IMR-90 (cell line): ENCODE data around the gene ATXN3. TPM values are rescaled to one million over a fixed set of nuclear protein-coding genes. Genes with fewer than 3 reads are reported as not detected.

ENCODE experiments used
- ATAC-seq: fragments of 200-7000 bp; cut with Tn5 transposase; 2 replicates; pipeline ENCODE4 v1.9.1; 2020; ENCODE audit warnings: low read depth, mild to moderate bottlenecking, moderate library complexity
- BruUV-seq: library from RNA; stranded (reverse); fragments of 400-500 nt; replicated peaks from 2 replicates; lab custom pipeline; 2021; lab: Mats Ljungman, UMichigan
- CTCF ChIA-PET: fragments of 300-600 bp; formaldehyde crosslinking; extraction: SDS; loops from one replicate; lab custom pipeline; 2021; ENCODE audit warnings: antibody characterized with exemption; lab: Yijun Ruan, JAX
- POLR2A ChIA-PET: fragments of 300-600 bp; sonication (Branson Sonifier 250); formaldehyde crosslinking; loops from one replicate; lab custom pipeline; 2022; ENCODE audit warnings: antibody characterized with exemption; ENCODE audit not compliant: unreplicated experiment; lab: Charles Lee
- DNase-seq: peaks from one replicate; pipeline ENCODE4 v3.0.0; 2013
- H2AFZ ChIP-seq: replicated peaks from 2 replicates; pipeline ENCODE3; 2013; ENCODE audit warnings: low read length, mild to moderate bottlenecking; ENCODE audit not compliant: poor library complexity
- H2AK5ac ChIP-seq: 2 replicates; pipeline ENCODE4 v1.6.1; 2013; ENCODE audit warnings: low read depth, low read length, inconsistent platforms
- H2AK9ac ChIP-seq: replicated peaks from 2 replicates; pipeline ENCODE3; 2013; ENCODE audit warnings: mild to moderate bottlenecking, low read depth, low read length, moderate library complexity; ENCODE audit not compliant: poor library complexity
- H2BK120ac ChIP-seq: 2 replicates; pipeline ENCODE4 v1.6.1; 2013; ENCODE audit warnings: low read depth, low read length, inconsistent platforms
- H2BK15ac ChIP-seq: 3 replicates; pipeline ENCODE4 v1.6.1; 2013; ENCODE audit warnings: low read depth, low read length, inconsistent platforms
- H2BK20ac ChIP-seq: 2 replicates; pipeline ENCODE4 v1.6.1; 2013; ENCODE audit warnings: low read depth, mild to moderate bottlenecking, inconsistent platforms, low read length, moderate library complexity
- H2BK5ac ChIP-seq: 2 replicates; pipeline ENCODE4 v1.6.1; 2013; ENCODE audit warnings: mild to moderate bottlenecking, low read depth, low read length, inconsistent platforms; ENCODE audit not compliant: poor library complexity, severe bottlenecking
- H3K14ac ChIP-seq: replicated peaks from 2 replicates; pipeline ENCODE4 v1.6.1; 2013; ENCODE audit warnings: low read depth, low read length, inconsistent platforms
- H3K18ac ChIP-seq: 2 replicates; pipeline ENCODE4 v1.6.1; 2013; ENCODE audit warnings: low read depth, low read length, control low read depth
- H3K23ac ChIP-seq: 2 replicates; pipeline ENCODE4 v1.6.1; 2013; ENCODE audit warnings: low read depth, low read length, inconsistent platforms
- H3K27ac ChIP-seq: 2 replicates; pipeline ENCODE4 v1.5.1; 2013; ENCODE audit warnings: mild to moderate bottlenecking, control low read depth, low read length; ENCODE audit not compliant: insufficient read depth
- H3K27me3 ChIP-seq: 2 replicates; pipeline ENCODE4 v1.6.1; 2013; ENCODE audit warnings: low read length; ENCODE audit not compliant: control insufficient read depth, insufficient read depth
- H3K36me3 ChIP-seq: 2 replicates; pipeline ENCODE4 v1.6.1; 2013; ENCODE audit warnings: low read length, mixed read lengths; ENCODE audit not compliant: control insufficient read depth, insufficient read depth
- H3K4ac ChIP-seq: 2 replicates; pipeline ENCODE4 v1.6.1; 2013; ENCODE audit warnings: low read depth, low read length, inconsistent platforms
- H3K4me1 ChIP-seq: 2 replicates; pipeline ENCODE4 v1.6.1; 2013; ENCODE audit warnings: low read length, mixed read lengths; ENCODE audit not compliant: control insufficient read depth, insufficient read depth
- H3K4me2 ChIP-seq: 2 replicates; pipeline ENCODE4 v1.6.1; 2013; ENCODE audit warnings: low read depth, mild to moderate bottlenecking, control low read depth, low read length, moderate library complexity
- H3K4me3 ChIP-seq: 2 replicates; pipeline ENCODE4 v1.5.1; 2013; ENCODE audit warnings: low read depth, mild to moderate bottlenecking, control low read depth, low read length, moderate library complexity; ENCODE audit not compliant: insufficient read depth
- H3K56ac ChIP-seq: 2 replicates; pipeline ENCODE4 v1.6.1; 2013; ENCODE audit warnings: low read length, inconsistent platforms; ENCODE audit not compliant: insufficient read depth; ENCODE audit errors: extremely low read depth
- H3K79me1 ChIP-seq, 2 experiments: 2 replicates each; pipeline ENCODE4 v1.6.1; 2013; ENCODE audit warnings: low read length in 2 of 2, inconsistent platforms in 1 of 2, low read depth in 1 of 2
- H3K9ac ChIP-seq: 2 replicates; pipeline ENCODE4 v1.6.1; 2013; ENCODE audit warnings: low read depth, low read length, control low read depth
- H3K9me1 ChIP-seq: 2 replicates; pipeline ENCODE4 v1.6.1; 2013; ENCODE audit warnings: low read length, inconsistent platforms; ENCODE audit not compliant: insufficient read depth
- H3K9me3 ChIP-seq: 2 replicates; pipeline ENCODE4 v1.6.1; 2013; ENCODE audit warnings: low read length; ENCODE audit not compliant: control insufficient read depth, insufficient read depth
- H4K20me1 ChIP-seq: 2 replicates; pipeline ENCODE4 v1.6.1; 2013; ENCODE audit warnings: low read length, inconsistent platforms; ENCODE audit not compliant: insufficient read depth
- H4K5ac ChIP-seq: 2 replicates; pipeline ENCODE4 v1.6.1; 2013; ENCODE audit warnings: mild to moderate bottlenecking, low read depth, low read length, control low read depth
- H4K8ac ChIP-seq, 2 experiments: 2 replicates each; pipeline ENCODE4 v1.6.1; 2013; ENCODE audit warnings: low read depth in 2 of 2, low read length in 2 of 2, control low read depth in 1 of 2, inconsistent platforms in 1 of 2
- H4K91ac ChIP-seq: 2 replicates; pipeline ENCODE4 v1.6.1; 2013; ENCODE audit warnings: low read depth, low read length, inconsistent platforms; ENCODE audit not compliant: insufficient read depth
- RFX5 ChIP-seq: IDR thresholded peaks from 2 replicates; pipeline ENCODE4 v1.8.0; 2012; ENCODE audit warnings: low read depth, mild to moderate bottlenecking, low read length, moderate library complexity
- WGBS, 2 experiments: methylation state at CpG; one replicate each; pipeline versions ENCODE4 v1.1.5 to v1.1.7; 2013; ENCODE audit warnings: missing lambda C conversion rate in 2 of 2; ENCODE audit not compliant: insufficient read length in 1 of 2; ENCODE audit errors: extremely low coverage in 2 of 2; 5-methylcytosine and 5-hydroxymethylcytosine counted together
- dilution Hi-C: fragments of 300-500 bp; cut with HindIII; formaldehyde crosslinking; loops from one replicate; pipeline ENCODE4 v1.14.3; 2018; ENCODE audit warnings: low sequenced_read_pairs; ENCODE audit not compliant: unreplicated experiment
- in situ Hi-C: fragments of 300-500 bp; cut with MboI; formaldehyde crosslinking; loops from 3 replicates; pipeline ENCODE4 v1.14.3; 2019; ENCODE audit warnings: low sequenced_read_pairs, inconsistent platforms, mixed read lengths
- intact Hi-C: fragments of 100-400 bp; cut with micrococcal nuclease; formaldehyde crosslinking; loops from 2 replicates; pipeline ENCODE4 v1.10.0; 2022
- polyA plus RNA-seq, 3 experiments: library from polyadenylated mRNA; depleted of rRNA; stranded (reverse); fragments of >200 nt; gene quantifications; 2 replicates each; pipeline ENCODE4 v1.2.3, GENCODE V29; 2012; ENCODE audit warnings: low replicate concordance in 1 of 3
- total RNA-seq: library from RNA; depleted of rRNA; stranded (reverse); fragments of >200 nt; gene quantifications from 2 replicates; pipeline ENCODE4 v1.2.3, GENCODE V29; 2012

The ATXN3 gene
- total and polyA plus RNA-seq, 2 of the 4 experiments (the other 2 are of a cell fraction) = 9.0 to 13.9 TPM

- CTCF ChIA-PET = no interaction called here
- in situ Hi-C loops = no loop called here
- peaks cover 12 to 28% of the 10 kb centered on the region in 2 experiments for H3K79me1 ChIP-seq
- H2AFZ ChIP-seq = no peak overlapping the region
- DNase-seq = no peak
- no peak overlapping the region for H2BK120ac ChIP-seq
- H2BK15ac ChIP-seq = no peak overlapping the region
- BruUV-seq = no TSS peak
- H4K20me1 ChIP-seq = no peaks in the 10 kb centered on the region
- no peak overlapping the region for H4K8ac ChIP-seq
- 100% methylated on average over 4 of the region's 21 CpGs; no CpG with 5 or more reads in 1 of the 2 experiments for WGBS, 2 experiments
- no peak overlapping the region for H2BK20ac ChIP-seq
- H4K91ac ChIP-seq = no peak overlapping the region
- no peak overlapping the region for H3K4ac ChIP-seq
- H2AK9ac ChIP-seq = no peak overlapping the region
- H3K18ac ChIP-seq = no peak overlapping the region
- H3K56ac ChIP-seq = no peak overlapping the region
- no peak overlapping the region for H3K9ac ChIP-seq
- H3K9me1 ChIP-seq = no peaks in the 10 kb centered on the region
- H3K4me2 ChIP-seq = no peak overlapping the region
- H3K27ac ChIP-seq = no peak overlapping the region
- no peak for TF ChIP-seq RFX5
- dilution Hi-C loops = no loop called here
- H3K4me3 ChIP-seq = no peak overlapping the region
- peaks cover 6% of the 10 kb centered on the region for H3K4me1 ChIP-seq
- no peak for ATAC-seq
- no peaks in the 10 kb centered on the region for H3K9me3 ChIP-seq
- no peak overlapping the region for H3K23ac ChIP-seq
- no peak overlapping the region for H2AK5ac ChIP-seq
- peaks cover 24% of the 10 kb centered on the region for H3K36me3 ChIP-seq
- no peak overlapping the region for H2BK5ac ChIP-seq
- POLR2A ChIA-PET = no interaction called here
- intact Hi-C loops = no loop called here
- H3K14ac ChIP-seq = no peak overlapping the region
- H4K5ac ChIP-seq = no peak overlapping the region
- no peaks in the 10 kb centered on the region for H3K27me3 ChIP-seq
Observed at GRCh38 chr14:92026548-92027190, 79.7 kb downstream of the ATXN3 start.
